GM11168 (cell line): ENCODE results near the gene SART3.

Experiments
- in situ Hi-C: fragments of 300-500 bp; cut with MboI; formaldehyde crosslinking; loops from one replicate; pipeline ENCODE4 v1.12.0; 2022; ENCODE audit warnings: low sequenced_read_pairs; ENCODE audit not compliant: unreplicated experiment

Gene SART3

DNA sequence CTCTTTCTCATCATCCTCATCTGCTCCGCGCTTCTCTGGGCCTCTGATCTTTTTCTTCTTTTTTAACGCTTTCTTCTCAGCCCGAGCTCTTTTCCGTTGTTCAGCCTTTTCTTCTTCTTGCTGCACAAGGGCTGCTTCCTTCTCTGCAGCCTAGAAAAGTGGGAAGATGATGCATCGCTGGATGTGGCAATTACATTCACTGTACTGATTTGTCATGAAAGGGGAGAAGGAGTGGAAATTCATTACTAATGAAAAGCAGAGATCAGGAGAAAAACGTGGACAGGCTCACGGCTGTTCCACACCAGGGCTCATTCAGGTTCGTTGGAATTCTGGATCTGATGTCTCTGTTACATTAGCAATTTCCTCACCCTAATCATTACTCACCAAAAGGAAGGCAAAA is 30.8 kb downstream of the SART3 start:
- in situ Hi-C loops: no loop called here

DNA sequence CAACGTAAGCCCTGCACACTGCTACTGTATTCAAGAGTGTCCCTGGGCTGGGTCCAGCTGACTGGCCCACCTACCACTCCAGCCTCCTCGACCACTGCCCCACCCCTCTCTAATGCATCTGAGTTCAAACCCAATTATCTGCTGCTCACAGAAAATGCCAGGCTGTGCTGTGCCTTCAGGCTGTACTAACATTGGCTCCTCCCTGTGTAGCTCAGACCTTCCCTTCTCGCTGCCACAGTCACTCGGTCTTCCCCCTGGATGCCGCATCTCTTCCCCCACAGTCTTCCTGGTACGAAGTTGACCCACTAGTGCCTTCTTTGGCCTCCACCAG is 33.8 kb downstream of the SART3 start:
- in situ Hi-C loops: no loop called here

DNA sequence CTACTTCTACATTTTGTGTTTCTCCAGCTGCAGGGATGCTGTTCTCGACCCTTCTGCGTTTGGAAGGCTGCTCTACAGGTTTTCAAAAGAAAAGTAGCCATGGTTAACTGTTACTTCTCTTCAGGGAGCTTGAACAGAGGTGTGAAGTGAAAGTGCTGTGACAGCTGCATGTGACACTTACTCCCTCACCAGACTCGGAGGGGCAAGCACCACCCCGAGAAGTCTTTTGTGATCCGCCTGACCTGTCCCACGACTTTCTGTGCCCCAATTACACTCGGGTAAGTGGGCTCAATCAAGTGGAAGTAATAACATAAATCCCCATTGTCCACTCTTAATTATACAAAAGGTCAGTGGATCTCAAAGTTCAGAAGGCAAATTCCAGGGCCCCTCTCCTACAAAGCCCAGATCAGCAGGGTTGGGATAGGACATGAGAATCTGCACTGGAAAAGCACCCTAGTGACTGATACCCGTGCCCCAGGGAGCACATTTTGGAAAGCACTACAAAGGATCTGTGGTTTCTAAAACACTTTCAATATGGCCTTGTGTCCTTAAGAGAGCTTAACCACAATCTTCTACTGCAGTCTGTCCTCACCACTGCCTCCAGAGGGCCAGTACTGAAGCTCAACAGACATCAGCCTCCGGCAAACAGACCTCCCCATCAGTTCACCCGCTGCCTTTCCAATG is 34.3 kb downstream of the SART3 start:
- in situ Hi-C loops: no loop called here

DNA sequence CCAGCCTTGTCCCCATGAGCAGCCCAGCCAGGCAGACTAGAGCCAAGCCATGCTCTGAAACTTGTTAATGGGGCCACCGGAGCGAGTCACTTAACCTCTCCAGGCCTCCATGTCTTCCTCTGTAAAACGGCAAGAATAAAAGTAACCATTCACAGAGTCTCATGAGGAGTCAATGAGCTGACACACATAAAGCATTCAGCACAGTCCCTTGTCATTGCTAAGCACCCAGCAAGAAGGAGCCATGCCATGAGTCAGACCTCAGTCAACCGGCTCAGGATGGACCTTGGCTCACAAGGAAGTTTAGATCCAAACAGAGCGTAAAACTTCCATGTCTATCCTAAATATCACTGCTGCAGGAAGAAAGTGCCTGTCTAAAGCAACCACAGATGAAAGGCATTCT is 35.3 kb downstream of the SART3 start:
- in situ Hi-C loops: no loop called here

DNA sequence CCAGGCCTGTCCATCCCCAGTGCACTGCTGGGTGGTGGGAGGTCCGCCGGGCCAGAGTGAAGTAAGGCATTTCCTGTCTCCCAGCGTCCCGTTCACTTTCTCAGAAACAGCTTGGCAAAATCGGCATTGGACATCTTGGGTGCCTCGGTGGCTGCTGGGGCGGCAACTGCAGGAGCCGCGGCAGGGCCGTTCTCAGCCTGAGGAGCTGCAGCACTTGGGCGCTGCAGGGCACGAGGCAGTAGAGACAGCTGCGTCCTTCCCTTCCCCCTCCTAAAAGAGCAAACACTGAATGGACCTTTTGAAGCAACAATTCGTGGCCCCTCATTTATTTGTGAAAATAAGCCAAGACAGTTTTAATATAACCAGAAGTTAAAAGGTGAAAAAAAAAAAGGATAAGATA is 37.6 kb downstream of the SART3 start:
- in situ Hi-C loops: no loop called here

DNA sequence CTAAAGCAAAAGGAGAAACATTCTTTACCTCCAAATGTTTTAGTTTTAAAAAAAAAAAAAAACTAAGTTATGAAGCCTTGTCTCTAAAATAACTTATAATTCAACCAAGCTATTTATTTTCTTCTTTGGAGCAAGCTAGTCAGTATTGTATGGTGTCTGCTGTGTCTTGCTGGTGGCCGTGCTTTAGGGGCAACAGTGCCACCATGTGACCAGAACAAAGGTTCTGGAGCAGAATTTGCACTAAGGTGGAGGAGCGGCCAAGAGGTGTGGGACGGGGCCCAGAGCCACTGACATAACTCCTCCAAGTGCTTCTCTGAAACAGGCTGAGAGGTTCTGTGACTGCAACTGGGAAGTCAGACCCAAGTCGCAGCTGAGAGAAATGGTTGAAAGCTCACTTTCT is 41.4 kb downstream of the SART3 start:
- in situ Hi-C loops: no loop called here

DNA sequence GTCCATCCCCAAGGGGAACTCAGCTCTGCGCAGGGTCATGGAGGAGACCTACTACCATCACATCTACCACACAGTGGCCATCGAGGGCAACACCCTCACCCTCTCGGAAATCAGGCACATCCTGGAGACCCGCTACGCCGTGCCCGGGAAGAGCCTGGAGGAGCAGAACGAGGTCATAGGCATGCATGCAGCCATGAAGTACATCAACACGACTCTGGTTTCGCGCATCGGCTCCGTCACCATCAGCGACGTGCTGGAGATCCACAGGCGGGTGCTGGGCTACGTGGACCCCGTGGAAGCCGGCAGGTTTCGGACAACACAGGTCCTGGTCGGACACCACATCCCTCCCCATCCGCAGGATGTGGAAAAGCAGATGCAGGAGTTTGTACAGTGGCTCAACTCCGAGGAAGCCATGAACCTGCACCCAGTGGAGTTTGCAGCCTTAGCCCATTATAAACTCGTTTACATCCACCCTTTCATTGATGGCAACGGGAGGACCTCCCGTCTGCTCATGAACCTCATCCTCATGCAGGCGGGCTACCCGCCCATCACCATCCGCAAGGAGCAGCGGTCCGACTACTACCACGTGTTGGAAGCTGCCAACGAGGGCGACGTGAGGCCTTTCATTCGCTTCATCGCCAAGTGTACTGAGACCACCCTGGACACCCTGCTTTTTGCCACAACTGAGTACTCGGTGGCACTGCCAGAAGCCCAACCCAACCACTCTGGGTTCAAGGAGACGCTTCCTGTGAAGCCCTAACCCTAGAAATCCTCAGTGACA is 42.1 kb downstream of the SART3 start:
- in situ Hi-C loops: no loop called here

DNA sequence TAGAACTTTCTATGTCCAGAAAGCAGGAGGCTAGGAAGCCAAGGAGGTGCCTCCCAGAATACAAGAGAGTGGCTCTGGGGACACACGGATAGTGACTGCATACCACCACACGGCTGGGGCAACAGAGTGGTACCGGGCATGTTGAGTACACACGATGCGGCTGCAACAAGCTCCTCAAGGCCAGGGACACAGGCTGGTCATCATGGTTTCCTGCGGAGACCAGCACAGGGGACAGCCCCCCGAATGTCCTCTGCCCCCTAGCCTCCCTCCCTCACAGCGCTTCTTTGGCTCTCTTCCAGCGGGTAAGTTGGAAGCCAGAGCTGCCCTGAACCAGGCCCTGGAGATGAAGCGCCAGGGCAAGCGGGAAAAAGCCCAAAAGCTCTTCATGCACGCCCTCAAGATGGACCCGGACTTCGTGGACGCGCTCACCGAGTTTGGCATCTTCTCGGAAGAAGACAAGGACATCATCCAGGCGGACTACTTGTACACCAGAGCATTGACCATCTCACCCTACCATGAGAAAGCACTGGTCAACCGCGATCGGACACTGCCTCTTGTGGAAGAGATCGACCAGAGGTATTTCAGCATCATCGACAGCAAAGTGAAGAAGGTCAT is 42.8 kb downstream of the SART3 start:
- in situ Hi-C loops: no loop called here

DNA sequence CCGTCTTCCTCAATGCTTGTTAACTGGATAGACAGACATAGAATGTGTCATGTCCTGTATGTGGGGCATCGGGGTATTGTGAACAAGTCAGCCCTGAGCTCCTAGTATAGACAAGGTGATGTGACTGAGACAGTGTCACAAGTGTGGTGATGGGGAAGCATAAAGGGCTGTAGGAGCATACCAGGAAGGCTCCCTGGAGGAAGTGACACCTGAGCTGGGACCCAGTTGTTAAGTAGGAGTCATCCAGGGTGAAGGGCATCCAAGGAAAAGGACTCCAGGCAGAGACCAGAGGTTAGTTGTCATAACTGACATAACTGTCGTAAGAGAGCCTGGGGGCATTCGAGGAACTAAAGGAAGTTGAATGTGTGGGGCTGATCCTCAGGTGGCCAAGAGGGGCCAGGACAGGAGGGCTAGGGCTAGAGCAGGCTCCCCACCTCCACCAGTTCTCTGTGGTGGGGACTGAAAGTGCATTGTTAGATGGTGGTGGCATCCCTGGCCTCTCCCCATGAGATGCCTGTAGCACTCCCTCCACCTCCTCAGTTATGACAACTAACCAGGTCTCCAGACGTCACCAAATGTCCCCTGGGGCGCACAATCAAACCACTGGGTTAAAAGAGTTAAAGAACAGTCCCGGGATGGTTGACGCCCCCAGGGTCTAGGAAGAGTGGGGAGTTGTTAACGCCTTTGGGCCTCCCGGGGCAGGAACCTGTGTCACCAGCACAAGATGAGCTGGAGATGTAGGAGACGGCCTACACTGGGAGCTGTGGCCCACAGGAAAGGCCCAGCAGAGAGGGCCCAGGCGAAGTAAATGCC is 43.5 kb downstream of the SART3 start:
- in situ Hi-C loops: no loop called here

DNA sequence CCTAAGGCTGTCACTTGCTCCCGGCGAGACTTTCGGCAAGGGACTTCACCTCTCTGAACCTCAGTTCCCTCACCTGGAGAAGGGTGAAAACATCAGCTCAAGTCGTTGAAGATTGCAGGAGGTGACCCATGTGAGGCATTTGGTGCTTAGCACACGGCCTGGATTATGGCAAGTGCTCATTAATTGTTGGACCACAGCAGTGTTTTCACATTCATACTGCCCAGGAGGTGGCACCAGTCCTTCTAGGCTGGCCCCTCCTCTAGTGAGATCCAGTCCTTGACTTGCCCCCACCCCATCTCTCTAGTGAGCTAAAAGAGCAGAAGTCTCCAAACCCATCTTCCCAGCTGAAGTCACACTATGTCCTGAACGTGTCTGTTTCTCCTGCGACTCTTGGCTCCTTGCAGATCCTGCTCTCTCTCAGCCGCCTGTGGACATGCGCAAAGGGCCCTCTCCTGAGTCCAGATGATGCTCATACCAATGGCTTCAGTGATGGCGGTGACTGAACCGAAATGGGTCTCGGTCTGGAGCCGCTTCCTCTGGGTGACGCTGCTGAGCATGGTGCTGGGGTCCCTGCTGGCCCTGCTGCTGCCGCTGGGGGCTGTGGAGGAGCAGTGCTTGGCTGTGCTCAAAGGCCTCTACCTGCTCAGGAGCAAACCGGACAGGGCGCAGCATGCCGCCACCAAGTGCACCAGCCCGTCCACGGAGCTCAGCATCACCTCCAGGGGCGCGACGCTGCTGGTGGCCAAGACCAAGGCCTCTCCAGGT is 44.3 kb downstream of the SART3 start:
- in situ Hi-C loops: no loop called here

DNA sequence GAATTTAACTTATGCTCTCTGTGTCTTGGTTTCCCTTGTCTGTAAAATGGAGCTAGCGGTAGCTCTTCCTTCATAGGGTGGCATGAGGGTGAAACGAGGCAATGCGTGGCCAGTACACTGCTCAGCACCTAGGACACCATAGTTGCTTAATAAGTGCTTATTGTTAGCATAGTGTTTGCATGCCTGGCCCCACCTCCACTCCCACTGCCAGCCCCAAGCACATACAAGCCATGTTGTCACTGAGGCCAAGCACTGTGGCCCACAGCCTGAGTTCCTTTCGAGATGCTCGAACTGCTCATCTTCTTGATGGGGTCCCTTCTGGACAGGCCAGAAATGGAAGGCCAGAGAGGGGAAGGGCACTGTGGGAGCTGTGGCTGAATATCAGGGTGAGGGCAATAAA is 45.1 kb downstream of the SART3 start:
- in situ Hi-C loops: no loop called here

DNA sequence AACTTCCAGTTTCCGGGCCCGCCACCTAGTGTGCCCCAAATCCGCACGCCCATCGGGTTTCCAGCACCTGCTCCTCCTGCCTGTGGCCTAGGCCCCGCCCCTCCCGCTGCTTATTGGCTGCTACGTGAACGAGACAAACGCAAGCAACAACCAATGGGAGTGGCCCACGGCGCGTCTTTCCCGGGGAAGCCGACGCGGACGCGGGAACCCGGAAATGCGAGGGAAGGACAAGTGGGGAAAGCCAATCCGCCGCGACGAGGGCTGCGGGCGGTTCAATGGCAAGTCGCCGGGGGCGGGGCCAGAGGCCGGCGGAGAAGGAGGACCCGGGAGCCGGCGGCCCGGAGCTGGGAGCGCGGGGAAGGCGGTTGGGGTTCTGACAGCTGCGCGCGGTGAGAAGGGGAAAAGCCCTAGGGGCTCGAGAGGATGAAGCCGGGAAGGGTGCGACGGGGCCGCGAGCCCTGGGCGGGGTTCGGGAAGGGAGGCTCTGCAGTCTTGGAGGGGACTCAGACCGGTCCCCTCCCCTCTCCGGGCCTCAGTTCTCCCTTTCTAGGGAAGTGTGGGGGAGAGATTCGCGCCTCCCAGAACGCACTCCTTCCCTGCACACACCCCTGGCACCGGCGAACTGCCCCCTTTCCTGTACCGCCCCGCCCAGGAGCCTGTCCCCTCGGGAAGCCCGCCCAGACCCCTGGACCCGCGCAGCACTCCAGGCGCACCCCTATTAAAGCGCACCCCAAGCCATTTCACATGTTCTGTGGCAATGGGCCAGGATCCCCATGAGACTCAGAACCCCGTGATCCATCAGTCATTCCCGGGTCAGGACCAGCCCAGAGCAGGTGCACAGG is 45.8 kb downstream of the SART3 start, which contains the start of gene FICD:
Gene FICD, plus strand, starts transcription at position 305 of the 842 bp plus-strand sequence. CDS start 1,696 bp downstream, outside the sequence.
- in situ Hi-C loops: no loop called here

DNA sequence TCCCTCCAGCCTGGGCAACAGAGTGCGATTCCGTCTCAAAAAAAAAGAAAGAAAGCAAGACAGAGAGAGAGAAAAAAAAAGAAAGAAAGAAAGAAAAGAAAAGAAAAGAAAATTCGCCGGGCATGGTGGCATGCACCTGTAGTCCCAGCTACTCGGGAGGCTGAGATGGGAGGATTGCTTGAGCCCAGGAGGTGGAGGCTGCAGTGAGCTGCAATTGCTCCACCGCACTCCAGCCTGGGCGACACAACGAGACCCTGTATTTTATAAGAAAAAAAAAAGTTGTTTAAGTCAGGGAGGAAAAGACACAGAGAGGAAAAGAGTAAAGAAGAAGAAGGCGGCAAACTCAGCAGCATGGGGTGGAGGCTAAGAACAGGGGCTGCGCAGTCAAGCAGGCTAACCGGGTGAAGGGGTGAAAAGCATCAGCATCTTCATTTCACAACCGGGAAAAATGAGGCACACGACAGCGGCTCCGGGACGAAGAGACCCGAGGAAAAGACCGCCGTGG is 46.5 kb downstream of the SART3 start:
- in situ Hi-C loops: no loop called here

DNA sequence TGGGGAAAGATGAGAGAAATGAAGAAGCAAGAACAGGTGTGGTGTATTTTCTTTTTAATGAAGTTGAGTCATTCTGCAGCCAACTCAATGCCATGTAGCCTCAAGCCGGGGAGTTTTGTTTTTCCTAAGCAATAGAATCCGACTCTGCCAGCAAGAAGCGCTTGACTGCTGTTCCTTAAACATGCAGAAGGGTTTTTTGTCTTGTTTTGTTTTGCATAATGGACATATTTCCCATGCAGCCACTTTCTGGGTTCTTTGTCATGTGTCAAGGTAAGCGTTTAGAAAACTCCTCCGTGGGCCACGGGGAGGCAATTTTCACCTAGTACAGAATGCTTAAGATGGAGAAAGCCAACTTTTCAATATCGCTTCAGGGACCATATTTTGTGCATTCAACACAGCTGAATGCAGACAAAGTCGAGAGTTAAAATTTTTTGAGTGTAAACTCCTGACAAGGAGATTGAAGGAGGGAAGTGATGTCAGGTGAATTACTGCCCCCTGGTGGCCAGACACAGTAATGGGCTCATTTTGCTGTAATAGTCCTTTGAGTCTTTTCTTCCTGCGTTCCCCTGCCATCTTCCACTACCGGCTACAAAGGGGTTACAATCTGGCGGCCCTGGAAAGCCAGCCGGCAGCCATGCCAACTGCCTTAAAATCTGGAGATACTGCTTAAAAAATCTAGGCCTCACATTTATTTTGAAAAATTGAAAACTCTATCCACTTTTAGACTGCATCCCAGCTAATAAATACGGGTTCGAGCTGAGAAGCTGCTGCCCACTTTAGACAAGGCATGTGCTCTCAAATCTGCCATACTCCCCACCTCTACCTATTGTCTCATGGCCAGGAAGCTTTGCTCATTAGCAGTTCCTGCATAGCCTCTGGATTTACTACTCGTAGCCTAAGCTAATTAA is 49.1 kb downstream of the SART3 start:
- in situ Hi-C loops: no loop called here

DNA sequence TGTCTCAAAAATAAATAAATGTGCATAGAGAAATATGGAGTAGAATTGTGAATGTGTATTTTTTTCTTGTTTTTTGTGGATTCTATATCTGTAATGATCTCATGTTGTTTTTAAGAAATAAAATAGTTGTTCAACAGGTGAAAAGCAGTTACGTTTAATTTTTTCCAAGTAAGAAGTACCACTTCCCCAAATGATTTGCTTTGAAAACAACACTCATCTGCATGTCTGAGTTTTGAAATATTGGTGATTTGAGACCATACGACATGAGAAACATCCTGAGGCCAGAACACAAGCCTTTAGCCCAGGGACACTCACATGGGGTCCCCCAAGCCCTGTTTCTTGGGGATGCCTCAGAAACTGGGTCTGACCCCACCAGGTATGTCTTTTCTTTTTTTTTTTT is 50.1 kb downstream of the SART3 start:
- in situ Hi-C loops: no loop called here

DNA sequence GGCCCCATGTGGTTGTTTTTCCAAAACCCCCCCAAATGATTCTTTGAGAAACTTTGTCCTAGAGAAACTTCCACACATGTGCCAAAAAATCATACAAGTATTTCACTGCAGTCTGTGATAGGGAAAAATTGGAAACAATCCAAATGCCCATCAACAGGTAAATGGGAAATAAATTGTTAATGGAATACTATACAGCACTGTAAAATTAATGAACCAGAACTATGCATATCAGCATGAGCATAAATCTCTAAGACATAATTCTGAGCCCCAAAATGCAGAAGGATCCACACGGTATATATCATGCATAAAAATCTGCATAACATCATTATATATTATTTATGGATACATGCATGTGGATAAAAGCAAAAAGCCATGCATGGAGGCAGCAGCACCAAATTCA is 51.2 kb downstream of the SART3 start:
- in situ Hi-C loops: no loop called here

DNA sequence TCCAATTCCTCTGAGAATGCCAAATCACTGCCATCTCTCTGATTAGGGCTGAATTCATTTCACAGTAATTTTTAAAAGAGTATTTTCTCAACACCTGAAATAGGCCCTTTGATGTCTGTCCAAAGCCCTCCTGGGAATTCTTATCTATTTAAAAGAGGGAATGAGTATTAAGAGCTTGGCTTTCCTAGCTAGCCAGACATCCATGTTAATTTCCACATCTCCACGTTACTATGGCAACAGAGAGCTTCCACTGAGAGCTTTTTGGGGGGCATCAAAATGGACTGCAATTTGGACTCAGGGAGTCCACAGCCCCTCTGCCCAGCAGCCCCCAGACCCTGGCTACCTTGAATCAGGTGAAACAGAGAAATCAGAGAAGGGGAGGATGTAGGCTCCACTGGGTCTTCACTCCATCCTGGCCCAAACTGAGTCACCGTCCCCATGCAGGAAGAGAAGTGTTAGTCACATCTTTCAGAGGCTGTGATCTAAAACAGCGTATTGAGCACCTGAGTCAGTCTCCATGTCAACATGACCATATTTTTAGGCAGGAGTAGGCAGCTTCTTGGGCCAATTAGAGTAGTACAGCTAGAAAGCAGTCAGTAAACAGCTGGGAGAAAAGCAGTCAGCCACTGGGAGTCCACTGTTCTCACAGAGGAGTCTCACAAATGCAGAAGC is 52.9 kb downstream of the SART3 start:
- in situ Hi-C loops: no loop called here
